ENCODE results near the gene DEPDC5. TPM values are rescaled to one million over a fixed set of nuclear protein-coding genes. Genes with fewer than 3 reads are reported as not detected.
A peak's percentile ranks its signal among the peaks of the same experiment; 100 is the strongest.

Gene DEPDC5
- total RNA-seq, 4 donors from 2014 or later = 6.6 to 12.2 (median 10.4) TPM

DNA sequence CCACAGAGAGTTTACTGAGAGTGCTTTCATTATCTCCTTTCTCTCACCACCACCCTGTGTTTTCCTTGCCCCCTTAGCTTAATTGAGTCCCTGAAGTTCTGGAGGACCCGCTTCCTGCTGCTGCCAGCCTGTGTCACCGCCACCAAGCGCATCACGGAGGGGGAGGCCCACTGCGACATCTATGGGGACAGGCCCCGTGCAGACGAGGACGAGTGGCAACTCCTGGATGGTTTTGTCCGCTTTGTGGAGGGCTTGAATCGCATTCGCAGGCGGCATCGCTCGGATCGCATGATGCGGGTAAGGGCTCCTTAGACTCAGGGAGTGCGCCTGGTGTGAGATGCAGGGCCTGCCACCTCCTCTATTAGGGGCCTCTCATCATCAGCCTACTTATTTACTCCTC is 91.1 kb downstream of the DEPDC5 start:
- peaks cover 0 to 3% of the 10 kb centered on the region in 2 donors for H3K4me1 ChIP-seq
- H3K27ac ChIP-seq = no peak overlapping the region
- in situ Hi-C loops (cut with MboI; ENCODE audit: low sequenced_read_pairs in 4 of 4) (no loop called here), intact Hi-C loops (cut with DNase I; ENCODE audit: low total_unique reads) (no loop called here)
- no peak for TF ChIP-seq POLR2A (IDR thresholded peaks at IDR 0.05)
- TF ChIP-seq, protein P1, sequence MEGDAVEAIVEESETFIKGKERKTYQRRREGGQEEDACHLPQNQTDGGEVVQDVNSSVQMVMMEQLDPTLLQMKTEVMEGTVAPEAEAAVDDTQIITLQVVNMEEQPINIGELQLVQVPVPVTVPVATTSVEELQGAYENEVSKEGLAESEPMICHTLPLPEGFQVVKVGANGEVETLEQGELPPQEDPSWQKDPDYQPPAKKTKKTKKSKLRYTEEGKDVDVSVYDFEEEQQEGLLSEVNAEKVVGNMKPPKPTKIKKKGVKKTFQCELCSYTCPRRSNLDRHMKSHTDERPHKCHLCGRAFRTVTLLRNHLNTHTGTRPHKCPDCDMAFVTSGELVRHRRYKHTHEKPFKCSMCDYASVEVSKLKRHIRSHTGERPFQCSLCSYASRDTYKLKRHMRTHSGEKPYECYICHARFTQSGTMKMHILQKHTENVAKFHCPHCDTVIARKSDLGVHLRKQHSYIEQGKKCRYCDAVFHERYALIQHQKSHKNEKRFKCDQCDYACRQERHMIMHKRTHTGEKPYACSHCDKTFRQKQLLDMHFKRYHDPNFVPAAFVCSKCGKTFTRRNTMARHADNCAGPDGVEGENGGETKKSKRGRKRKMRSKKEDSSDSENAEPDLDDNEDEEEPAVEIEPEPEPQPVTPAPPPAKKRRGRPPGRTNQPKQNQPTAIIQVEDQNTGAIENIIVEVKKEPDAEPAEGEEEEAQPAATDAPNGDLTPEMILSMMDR (IDR thresholded peaks at IDR 0.05 in 4 of 5, conservative IDR thresholded peaks at IDR 0.05 in 1 of 5) = no peak
- no peak overlapping the region for H3K4me3 ChIP-seq
- peaks cover 0 to 65% of the 10 kb centered on the region in 2 donors for H3K36me3 ChIP-seq
- no peaks in the 10 kb centered on the region for H3K9me3 ChIP-seq
- no peaks in the 10 kb centered on the region for H3K27me3 ChIP-seq
- ATAC-seq (no peak), DNase-seq (no peak)

DNA sequence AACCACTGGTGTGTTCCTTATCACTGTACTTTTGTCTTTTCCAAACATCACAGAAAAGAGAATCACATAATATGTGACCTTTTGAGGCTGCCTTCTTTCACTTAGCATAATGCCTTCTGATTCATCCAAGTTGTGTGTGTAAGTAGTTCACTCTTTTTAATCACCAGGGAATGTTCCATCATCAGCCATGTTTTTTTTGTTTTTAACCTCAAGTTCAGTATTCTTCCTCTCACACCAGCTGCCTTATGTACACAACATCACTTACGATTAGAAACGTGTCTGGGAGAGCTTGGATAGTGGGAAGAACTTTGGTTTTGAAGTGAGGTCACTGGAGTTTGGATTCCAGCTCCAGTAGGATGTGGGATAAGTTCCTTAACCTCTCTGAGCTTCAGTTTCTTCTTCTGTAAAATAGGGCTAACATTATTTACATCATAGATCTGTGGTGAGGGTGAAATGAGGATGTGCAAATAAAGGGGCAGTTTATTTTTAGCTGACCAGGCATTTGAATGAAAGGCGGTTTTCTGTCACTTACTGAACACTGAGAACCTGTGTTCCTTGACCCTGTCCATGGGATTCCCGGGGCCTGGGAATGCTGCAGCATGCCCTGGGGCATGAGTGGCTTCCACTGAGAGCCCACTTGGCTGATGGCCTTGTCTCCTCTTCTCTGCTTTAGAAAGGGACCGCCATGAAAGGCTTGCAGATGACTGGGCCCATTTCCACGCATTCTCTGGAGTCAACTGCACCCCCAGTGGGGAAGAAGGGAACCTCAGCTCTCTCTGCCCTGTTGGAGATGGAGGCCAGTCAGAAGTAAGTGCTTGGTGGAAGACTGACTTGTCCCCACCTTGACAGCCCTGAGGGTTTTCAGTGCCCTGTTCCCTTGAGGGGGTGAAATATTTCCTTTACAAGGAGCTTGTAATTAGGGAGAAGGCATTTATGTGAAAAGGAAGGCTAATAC is 92.6 kb downstream of the DEPDC5 start:
- TF ChIP-seq, protein P1 (IDR thresholded peaks at IDR 0.05 in 4 of 5, conservative IDR thresholded peaks at IDR 0.05 in 1 of 5) = no peak
- no peak for TF ChIP-seq POLR2A (IDR thresholded peaks at IDR 0.05)
- H3K9me3 ChIP-seq = no peaks in the 10 kb centered on the region
- no peak overlapping the region for H3K27ac ChIP-seq
- H3K4me1 ChIP-seq = peaks cover 8 to 9% of the 10 kb centered on the region in 2 donors
- intact Hi-C loops (cut with DNase I; ENCODE audit: low total_unique reads) (no loop called here), in situ Hi-C loops (cut with MboI; ENCODE audit: low sequenced_read_pairs in 4 of 4) (no loop called here)
- peaks cover 0 to 65% of the 10 kb centered on the region in 2 donors for H3K36me3 ChIP-seq
- H3K4me3 ChIP-seq = no peak overlapping the region
- ATAC-seq (no peak), DNase-seq (no peak)
- H3K27me3 ChIP-seq = no peaks in the 10 kb centered on the region

DNA sequence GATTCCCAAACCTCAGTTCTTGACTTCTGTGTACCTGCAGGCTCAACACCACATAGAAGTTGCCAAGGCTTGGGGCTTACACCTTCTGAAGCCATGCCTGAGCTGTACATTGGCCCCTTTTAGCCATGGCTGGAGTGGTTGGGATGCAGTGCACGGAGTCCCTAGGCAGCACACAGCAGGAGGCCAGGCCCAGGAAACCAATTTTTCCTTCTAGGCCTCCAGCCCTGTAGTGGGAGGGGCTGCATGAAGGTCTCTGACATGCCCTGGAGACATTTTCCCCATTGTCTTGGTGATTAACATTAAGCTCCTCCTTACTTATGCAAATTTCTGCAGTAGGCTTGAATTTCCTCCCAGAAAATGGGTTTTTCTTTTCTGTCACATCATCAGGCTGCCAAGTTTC is 94.6 kb downstream of the DEPDC5 start:
- TF ChIP-seq, protein P1 (IDR thresholded peaks at IDR 0.05 in 4 of 5, conservative IDR thresholded peaks at IDR 0.05 in 1 of 5) = no peak
- TF ChIP-seq POLR2A (IDR thresholded peaks at IDR 0.05) = no peak
- no peak overlapping the region for H3K27ac ChIP-seq
- DNase-seq (no peak), ATAC-seq (no peak)
- H3K4me3 ChIP-seq = no peak overlapping the region
- H3K9me3 ChIP-seq = no peaks in the 10 kb centered on the region
- no peaks in the 10 kb centered on the region for H3K27me3 ChIP-seq
- in situ Hi-C loops (cut with MboI; ENCODE audit: low sequenced_read_pairs in 4 of 4) = no loop called here
- intact Hi-C loops (cut with DNase I; ENCODE audit: low total_unique reads) = no loop called here
- peaks cover 0 to 57% of the 10 kb centered on the region in 2 donors for H3K36me3 ChIP-seq
- peaks cover 8 to 9% of the 10 kb centered on the region in 2 donors for H3K4me1 ChIP-seq

DNA sequence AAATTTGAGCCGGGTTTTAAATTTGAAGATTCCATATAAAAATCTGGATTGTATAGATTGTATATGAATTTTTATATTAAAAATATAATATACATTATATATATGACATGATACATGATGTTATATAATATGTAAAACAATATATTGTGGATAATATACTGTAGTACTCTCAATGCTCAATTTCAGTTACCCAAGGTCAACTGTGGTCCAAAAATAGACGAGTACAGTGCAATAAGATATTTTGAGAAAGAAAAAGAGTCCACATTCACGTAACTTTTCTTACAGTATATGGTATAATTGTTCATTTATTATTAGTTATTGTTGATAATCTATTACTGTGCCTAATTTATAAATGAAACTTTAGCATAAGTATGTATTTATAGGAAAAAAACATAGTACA is 96.3 kb downstream of the DEPDC5 start:
- TF ChIP-seq, protein P1 (IDR thresholded peaks at IDR 0.05 in 4 of 5, conservative IDR thresholded peaks at IDR 0.05 in 1 of 5) = no peak
- TF ChIP-seq POLR2A (IDR thresholded peaks at IDR 0.05) = no peak
- H3K27ac ChIP-seq = peak overlapping the region in 2 of 4 donors; percentile 26 to 61
- no peaks in the 10 kb centered on the region for H3K9me3 ChIP-seq
- intact Hi-C loops (cut with DNase I; ENCODE audit: low total_unique reads) (no loop called here), in situ Hi-C loops (cut with MboI; ENCODE audit: low sequenced_read_pairs in 4 of 4) (loop anchor here in 1 of 4 donors (10.0 kb wide), 1 partner anchor 65 kb away; no protein-coding TSS in a partner anchor)
- DNase-seq (no peak), ATAC-seq (peak in 1 of 2 donors; percentile 55)
- peaks cover 0 to 50% of the 10 kb centered on the region in 2 donors for H3K36me3 ChIP-seq
- no peaks in the 10 kb centered on the region for H3K27me3 ChIP-seq
- H3K4me3 ChIP-seq = no peak overlapping the region
- peaks cover 8 to 9% of the 10 kb centered on the region in 2 donors for H3K4me1 ChIP-seq

Data from gastrocnemius medialis (tissue), 4 donors.